ENCODE results near the gene MGST2.

MGST2 gene

DNA sequence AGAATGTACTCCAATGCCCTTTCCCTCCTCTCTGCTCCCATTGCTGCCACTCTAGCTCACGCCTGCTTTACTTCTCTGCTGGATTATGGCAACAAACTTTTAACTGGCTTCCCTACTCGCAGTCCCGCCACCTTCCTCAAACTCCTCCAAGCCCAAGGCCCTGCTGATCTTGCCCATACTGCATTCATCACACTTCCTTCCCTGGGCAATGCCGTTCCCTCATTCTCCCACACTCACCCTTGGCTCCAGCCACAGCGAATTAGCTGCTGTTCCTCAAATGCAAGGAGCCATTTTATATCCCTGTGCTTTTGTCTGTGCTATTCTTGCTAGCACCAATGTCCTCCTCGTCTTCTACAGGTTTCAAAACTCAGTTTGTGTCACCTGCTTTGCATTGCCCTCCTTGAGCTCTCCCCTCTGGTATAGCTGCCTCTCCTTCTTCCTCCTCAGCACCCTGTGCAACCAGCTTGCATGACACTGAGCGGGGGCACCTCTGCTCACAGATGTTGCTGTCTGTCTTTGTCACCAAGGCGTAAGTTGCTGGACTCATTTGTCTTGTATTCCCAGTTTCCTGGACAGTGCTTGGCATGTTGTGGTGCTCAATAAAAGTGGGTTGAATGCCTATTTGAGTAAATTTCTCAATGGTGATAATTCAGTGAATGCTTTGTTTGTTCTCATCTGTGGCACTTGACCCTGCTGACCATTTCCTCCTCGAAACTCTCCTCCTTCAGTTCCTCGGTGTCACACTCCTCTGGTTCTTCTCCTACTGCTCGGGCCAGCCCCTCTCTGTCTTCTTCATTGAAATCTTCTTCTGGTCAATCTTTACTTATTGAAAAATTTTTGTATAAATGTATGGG lies 22.4 kb upstream of the MGST2 start:
- no peak for DNase-seq (ENCODE audit: low read depth)

DNA sequence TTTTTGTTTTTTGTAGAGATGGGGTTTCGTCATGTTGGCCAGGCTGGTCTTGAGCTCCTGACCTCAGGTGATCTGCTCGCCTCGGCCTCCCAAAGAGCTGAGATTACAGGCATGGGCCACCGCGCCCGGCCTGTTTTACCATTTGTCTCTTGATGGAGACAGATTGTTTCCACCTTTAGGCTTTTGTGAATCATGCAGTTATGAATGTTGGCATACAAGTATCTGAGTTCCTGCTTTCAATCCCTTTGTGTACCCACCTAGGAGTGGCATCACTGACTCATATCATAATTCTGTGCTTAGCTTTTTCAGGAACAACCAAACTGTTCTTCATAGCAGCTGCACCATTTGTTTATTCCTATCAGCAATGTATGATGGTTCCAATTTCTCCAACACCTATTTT lies 20.2 kb upstream of the MGST2 start:
- no peak for DNase-seq (ENCODE audit: low read depth)

GRCh38 chr4:139647184-139647583 lies 18.4 kb upstream of the MGST2 start:
- DNase-seq (ENCODE audit: low read depth), result no peak

GRCh38 chr4:139647952-139648351 lies 17.7 kb upstream of the MGST2 start:
- no peak for DNase-seq (ENCODE audit: low read depth)

DNA sequence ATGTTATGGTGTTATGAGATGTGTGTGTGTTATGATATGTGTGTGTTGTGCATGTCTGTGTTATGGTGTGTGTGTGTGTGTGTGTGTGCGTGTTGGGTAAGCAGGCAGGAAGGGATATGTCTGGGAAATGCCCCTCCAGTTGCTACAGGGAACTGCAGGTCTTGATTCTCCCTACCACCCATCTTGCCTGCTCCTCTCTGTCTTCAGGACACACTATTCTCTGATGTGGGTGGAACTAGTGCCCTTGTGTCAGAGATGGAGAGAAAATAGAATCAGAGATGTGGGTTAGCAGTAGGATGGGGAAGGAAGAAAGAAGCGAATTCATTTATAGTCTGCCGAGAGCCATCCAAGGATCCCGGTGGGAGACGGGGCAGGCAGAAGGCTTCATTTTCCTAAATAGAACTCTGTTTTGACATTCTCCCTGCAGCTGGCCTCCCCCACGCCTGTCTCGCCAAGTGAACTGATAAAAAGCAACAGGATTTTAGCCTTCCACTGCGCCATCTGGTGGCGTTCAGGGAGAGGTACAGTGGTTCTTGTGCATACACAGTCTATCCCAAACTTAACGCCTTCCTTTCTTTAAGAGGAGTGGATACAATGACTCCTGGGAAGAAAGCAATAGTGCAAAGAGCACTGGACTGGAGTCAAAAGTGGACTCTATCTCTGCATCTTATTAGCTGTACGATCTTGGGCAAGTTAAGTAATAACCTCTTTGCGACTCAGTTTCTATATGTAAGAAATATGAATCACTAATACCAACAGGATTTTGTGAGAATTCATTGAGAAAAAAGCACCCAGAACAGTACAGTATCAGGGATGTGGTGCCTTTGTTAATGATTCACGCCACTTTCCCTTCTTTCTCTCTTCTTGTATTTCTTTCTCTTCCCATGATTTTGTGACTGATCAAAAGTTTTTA lies 14.1 kb upstream of the MGST2 start:
- DNase-seq (ENCODE audit: low read depth), result peak; percentile 48

DNA sequence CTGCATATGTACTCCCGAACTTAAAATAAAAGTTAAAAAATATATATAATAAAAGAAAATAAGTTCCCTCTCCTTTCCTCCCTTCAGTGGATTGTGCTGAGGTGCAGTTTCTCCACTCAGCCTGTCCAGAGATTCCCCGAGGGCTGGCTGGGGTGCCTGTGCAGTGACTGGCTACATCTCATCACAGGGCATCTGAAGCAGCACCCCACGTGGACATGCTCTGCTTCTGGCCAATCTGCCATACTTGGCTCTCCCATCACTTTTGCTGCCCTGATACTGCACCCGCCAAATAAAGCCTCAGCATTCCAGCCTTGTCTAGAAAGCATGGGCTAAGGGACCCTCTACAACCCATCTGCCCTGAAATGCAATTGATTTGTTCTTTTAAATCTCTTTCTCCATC lies 11.1 kb upstream of the MGST2 start:
- DNase-seq (ENCODE audit: low read depth), result no peak

DNA sequence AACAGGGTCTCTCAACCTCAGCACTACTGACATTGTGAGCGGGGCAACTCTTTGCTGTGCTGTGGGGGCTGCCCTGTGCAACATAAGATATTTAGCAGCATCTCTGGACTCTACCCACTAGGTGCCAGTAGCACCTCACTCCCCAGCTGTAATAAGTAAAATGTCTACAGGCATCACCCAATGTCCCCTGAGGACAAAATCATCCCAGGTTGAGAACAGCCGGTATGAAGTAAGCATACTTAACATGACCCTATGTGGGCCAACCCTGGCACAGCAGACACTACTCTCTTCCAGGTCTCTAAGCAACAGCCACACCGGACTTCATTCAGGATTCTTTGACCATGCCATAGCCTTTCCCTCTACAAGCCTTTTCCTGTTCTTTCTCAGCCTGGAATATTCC lies 10.5 kb upstream of the MGST2 start:
- DNase-seq (ENCODE audit: low read depth), result no peak

GRCh38 chr4:139656614-139657486 lies 8.8 kb upstream of the MGST2 start:
- peak; percentile 29 for DNase-seq (ENCODE audit: low read depth)

GRCh38 chr4:139658185-139658584 lies 7.4 kb upstream of the MGST2 start:
- DNase-seq (ENCODE audit: low read depth), result no peak

GRCh38 chr4:139658586-139659382 lies 6.8 kb upstream of the MGST2 start:
- no peak for DNase-seq (ENCODE audit: low read depth)

DNA sequence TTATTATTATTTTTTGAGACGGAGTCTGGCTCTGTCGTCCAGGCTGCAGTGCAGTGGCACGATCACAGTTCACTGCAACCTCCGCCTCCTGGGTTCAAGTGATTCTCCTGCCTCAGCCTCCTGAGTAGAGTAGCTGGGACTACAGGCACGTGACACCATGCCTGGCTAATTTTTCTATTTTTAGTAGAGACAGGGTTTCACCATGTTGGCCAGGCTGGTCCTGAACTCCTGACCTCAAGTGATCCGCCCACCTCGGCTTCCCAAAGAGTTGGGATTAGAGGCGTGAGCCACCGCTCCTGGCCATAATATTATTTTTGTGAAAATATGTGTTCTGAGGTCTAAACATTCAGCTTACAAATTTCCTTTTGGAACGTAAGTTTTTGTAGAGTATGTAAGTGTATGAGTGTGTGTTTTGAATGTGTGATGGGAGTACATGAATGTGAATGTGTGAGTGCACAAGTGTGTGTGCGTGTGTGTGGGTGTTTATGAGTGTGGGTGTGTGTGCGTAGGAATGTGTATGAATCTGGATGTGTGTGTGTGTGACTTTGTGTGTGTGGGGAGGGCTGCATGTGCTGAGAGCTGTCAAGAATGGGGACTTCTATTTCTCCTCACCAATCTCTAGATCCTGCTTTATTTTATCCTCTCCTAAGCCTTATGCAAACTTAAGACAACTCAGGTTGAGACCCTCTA lies 5.7 kb upstream of the MGST2 start:
- no peak for DNase-seq (ENCODE audit: low read depth)

DNA sequence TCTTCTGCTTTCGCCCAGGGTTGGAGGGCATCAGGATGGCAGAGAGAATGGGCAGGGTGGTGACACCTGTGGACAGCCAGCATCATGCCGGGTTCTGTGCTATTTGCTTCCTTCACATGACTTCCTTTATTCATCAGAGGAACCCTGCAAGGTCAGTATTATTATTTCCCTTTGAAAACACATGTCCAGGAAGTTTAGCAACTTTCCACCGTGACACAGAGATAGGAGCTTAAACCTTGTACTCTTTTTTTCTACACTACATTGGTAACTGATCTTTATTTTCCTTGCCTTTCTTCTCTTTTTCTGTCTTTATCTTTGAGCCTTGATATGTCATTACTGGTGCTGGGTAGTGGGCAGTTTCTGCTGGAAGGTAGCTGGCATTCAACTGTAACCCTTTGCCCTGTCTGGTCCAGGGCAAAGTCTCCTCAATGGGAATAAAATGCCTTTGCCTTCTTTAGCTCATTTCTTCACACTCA lies 5.0 kb upstream of the MGST2 start:
- DNase-seq (ENCODE audit: low read depth), result no peak

GRCh38 chr4:139663561-139664138 lies 2.0 kb upstream of the MGST2 start:
- DNase-seq (ENCODE audit: low read depth), result no peak

DNA sequence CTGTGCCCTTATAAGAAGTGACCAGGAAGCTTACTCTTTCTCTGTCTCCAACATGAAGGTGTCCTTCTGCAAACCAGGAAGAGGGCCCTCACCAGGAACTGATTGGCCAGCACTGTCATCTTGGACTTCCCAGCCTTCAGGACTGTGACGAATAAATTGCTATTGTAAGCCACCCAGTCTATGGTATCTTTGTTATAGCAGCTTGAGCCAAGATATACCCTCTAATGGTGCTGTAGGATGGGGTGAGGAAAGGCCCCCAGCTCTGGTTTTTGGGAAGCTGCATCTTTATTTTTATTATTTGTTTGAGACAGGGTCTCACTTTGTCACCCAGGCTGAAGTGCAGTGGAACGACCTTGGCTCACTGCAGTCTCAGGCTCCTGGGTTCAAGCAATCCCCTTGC lies 1.2 kb upstream of the MGST2 start:
- no peak for DNase-seq (ENCODE audit: low read depth)

GRCh38 chr4:139665079-139665689 lies 435 bp upstream of the MGST2 start:
- peak; percentile 8 for DNase-seq (ENCODE audit: low read depth)

DNA sequence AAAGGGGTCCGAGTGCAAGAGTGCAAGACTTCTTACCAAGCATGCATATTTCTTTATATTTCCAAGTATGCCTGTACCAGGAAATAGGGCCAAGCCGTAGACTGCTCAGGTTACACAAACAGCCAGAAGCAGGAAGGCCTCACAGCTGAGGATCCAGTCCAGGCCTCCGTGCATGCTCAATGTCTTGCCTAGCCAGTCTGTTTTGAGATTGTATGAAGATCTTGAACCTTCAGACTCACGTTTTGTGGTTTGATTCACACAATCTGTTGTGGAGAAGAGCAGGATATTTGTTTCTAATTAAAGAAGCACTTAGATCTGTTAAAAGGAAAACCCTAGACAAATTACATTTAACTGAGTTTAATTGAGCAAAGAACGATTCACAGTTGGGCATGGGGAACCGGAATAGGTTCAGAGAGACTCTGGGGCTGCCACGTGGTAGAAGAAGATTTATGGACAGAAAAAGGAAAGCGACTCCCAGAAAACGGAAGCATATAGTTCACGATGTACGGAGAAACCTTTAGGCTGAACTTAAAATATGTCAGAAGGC lies 1.2 kb downstream of the MGST2 start:
- no peak for DNase-seq (ENCODE audit: low read depth)

DNA sequence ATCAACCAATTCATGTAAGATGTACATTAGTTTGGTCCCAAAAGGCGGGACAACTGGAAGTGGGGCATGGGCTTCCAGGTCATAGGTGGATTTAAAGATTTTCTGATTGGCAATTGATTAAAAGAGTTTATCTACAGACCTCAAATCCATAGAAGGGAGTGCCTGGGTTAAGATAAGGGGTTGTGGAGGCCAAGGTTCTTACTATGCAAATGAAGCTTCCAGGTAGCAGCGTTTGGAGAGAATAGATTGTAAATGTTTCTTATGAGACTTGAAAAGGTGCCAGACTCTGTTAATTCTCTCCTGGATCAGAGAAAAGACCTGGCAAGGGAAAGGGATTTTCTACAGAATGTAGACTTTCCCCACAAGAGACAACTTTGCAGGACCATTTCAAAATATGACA lies 2.4 kb downstream of the MGST2 start:
- no peak for DNase-seq (ENCODE audit: low read depth)

- no peak for DNase-seq (ENCODE audit: low read depth)
Measured at GRCh38 chr4:139668658-139669201, 3.1 kb downstream of the MGST2 start.

DNA sequence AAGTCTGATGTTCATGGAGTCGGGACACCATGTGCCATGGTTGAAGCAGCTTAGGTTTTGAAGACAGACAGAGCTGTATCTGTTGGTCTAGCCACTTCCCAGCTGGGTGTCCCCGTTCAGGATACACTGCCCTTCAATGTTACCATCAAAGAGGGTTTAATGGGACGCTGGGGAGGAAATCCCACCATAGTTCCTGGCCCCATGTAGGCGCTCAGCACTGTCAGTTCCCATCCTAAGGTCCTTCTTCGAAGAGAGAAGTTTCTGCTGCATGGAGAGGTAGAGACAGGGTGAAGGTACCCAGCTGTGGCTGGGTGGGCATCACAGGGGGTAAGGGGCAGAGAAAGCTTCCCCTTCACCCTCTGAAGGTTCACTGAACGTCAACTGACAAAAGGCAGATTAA lies 3.7 kb downstream of the MGST2 start:
- DNase-seq (ENCODE audit: low read depth), result no peak
